Esophagus mucosa (tissue), 1 donor: ENCODE results near the gene NDUFA9. TPM values are rescaled to one million over a fixed set of nuclear protein-coding genes. Genes with fewer than 3 reads are reported as not detected.

Source experiments
- total RNA-seq: library from RNA; stranded (reverse); gene quantifications from one replicate; pipeline ENCODE4 v1.2.4, GENCODE V29; 2023
- donor health status: DM: yes; HTN: yes; CAD: no.

NDUFA9 gene
- total RNA-seq, 1 donor from 2014 or later, result 83.4 TPM

Other genes with a start within 250 kb of the NDUFA9 start
- gene FGF6, start 203.3 kb upstream of the NDUFA9 start, total RNA-seq, result not detected
- 7.9 TPM for gene RAD51AP1, start 110.2 kb upstream of the NDUFA9 start, total RNA-seq
- gene DYRK4, start 86.9 kb upstream of the NDUFA9 start, total RNA-seq, result 22.7 TPM
- 0.32 TPM for gene AKAP3, start 63 bp upstream of the NDUFA9 start, total RNA-seq
- not detected for gene GALNT8, start 71.3 kb downstream of the NDUFA9 start, total RNA-seq